Tibial nerve (tissue), 4 donors: Measurements from ENCODE around the gene POU6F1.

Source experiments
- CTCF ChIP-seq, 5 experiments: fragments of 200-600 bp in 3 of 5; fragments of 450-650 bp in 2 of 5; sonication (generic) in 3 of 5; IDR thresholded peaks; one replicate each; pipeline ENCODE4 v1.5.1; 2016 to 2019; ENCODE audit warnings: antibody characterized with exemption in 5 of 5, mild to moderate bottlenecking in 3 of 5, moderate library complexity in 2 of 5
- EP300 ChIP-seq, 2 donors: sonication (generic); formaldehyde crosslinking; IDR thresholded peaks; one replicate each; pipeline ENCODE4 v1.6.1; 2017; ENCODE audit warnings: antibody characterized with exemption in 2 of 2, mild to moderate bottlenecking in 1 of 2

- TF ChIP-seq CTCF (IDR thresholded peaks at IDR 0.05) (no peak), EP300 (IDR thresholded peaks at IDR 0.05) (no peak)
These were observed 45.5 kb upstream of the POU6F1 start for GRCh38 chr12:51263341-51263740.
